ENCODE results near the gene ZNF431.
"Not testable (repeated sequence)": the region's sequence is repeated elsewhere in the genome, so short reads cannot be mapped to it uniquely, and the experiment has no call there.

ZNF431 gene

GRCh38 chr19:21148681-21149080, 6.8 kb downstream of the ZNF431 start:
- DNase-seq = no peak

DNA sequence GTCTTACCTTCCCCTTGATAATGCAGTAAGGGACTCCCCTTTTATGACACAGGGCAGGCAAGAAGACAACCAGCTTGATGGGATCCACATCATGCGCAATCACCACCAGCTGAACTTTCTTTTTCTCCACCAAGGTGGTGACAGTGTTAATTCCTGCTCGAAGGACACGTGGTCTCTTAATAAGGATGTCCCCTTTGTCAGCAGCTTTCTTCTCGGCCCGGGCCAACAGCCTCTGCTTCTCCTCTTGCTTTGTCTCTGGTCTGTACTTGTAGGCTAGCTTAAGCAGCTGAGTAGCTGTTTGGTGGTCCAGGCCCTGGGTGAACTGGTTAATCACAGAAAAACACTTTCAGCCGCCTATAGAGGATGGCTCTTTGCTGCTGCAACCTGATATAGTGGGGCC, 8.0 kb downstream of the ZNF431 start:
- DNase-seq = no peak

GRCh38 chr19:21151460-21151859, 9.6 kb downstream of the ZNF431 start:
- no peak for DNase-seq

DNA sequence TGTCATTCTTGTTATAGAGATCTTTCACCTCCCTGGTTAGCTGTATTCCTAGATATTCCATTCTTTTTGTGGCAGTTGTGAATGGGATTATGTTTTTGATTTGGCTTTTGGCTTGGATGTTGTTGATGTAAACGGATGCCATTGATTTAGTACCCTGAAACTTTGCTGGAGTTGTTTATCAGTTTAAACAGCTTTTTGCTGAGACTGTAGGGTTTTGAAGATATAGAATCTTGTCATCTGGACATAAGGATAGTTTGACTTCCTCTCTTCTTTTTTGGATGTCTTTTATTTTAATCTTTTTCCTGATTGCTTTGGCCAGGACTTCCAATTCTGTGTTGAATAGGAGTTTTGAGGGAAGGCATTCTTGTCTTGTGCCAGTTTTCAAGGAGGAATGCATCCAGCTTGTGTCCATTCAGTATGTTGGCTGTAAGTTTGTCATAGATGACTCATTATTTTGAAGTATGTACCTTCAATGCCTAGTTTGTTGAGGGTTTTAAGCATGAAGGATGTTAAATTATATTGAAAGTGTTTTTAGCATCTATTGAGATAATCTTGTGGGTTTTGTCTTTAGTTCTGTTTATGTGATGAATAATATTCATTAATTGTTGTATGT, 16.8 kb downstream of the ZNF431 start:
- no peak for DNase-seq

DNA sequence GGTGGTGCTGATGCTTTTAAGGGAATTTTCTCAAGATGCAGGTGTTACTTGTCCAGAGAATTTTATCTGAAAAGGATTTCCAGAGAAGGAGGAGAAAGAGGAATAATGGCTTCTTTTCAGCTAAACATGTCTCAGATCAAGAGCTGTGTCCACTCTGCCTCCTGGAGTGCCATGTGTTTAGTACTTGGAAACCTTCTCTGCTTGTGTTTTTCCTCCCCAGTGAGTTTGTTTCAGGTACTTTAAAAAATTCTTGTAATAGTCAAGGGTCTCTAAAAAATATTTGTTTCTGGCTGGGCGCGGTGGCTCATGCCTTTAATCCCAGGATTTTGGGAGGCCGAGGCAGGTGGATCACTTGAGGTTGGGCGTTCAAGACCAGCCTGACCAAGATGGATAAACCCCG, 22.7 kb downstream of the ZNF431 start:
- no peak for DNase-seq

DNA sequence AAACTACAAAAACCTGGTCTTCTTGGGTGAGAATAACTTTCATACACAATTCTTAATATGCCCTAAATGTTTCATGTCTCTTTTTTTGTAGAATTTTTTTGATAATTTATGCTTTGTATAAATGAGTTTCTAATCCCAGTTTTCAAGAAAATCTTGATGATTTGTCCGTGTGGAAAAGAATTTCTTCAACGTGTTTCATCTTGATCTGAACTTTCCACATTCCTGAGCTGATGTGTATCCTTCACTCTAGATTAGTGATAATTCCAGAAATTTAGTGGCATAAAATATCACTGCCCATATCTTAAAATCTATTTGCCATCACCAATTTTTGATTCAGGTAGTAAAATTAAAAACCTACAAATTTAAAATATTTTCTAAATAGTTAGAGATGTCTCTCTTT, 24.6 kb downstream of the ZNF431 start:
- no peak for DNase-seq

GRCh38 chr19:21197590-21198295, 55.9 kb downstream of the ZNF431 start:
- DNase-seq = peak; percentile 38 to 53

GRCh38 chr19:21202865-21203494, 61.1 kb downstream of the ZNF431 start:
- DNase-seq = peak; percentile 74 to 81

DNA sequence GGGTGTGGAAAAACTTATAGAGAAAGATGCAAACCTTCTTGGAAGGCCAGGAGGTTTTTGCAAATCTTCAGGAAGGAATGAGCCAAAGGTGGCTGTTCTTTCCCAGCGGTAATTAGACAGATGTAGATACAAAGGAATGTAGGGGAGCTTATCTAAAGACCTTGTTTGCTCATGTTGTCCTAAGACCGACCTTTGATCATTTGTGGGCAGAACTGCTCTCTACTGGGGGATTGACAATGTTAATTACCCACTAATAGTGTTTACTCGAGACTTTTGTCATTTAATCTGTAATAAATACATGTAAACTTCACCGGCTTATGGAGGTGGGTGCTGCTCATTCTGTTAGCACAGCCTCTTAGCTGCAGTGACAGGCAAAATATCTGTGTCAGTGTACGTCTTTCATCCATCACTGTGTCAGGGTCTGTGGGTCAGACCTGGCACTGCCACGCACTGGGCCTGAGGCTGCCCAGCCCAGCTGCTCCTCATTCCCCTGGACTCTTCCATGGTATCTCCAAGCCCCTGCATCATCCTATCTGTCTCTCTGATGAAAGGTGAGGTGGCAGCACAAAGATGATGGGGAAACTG, 68.3 kb downstream of the ZNF431 start:
- no peak for DNase-seq

DNA sequence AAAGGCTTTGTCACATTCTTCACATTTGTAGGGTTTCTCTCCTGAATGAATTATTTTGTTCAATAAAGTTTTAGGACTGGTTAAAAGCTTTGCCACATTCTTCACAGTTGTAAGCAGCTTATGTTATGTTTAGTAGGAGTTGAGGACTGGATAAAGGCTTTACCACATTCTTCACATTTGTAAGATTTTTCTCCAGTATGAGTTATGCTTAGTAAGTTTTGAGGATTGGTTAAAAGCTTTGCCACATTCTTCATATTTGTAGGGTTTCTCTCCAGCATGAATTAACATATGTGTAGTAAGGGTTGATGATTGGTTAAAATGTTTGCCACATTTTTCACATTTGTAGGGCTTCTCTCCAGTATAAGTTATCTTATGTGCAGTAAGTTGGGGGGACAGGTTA, 79.9 kb downstream of the ZNF431 start:
- no peak for DNase-seq

GRCh38 chr19:21229938-21230337, 88.1 kb downstream of the ZNF431 start:
- not testable (repeated sequence) for DNase-seq

- DNase-seq = no peak
Measured at GRCh38 chr19:21233691-21234090, 91.9 kb downstream of the ZNF431 start.

- not testable (repeated sequence) for DNase-seq
Measured at GRCh38 chr19:21236751-21237150, 94.9 kb downstream of the ZNF431 start.

GRCh38 chr19:21238670-21239069, 96.8 kb downstream of the ZNF431 start:
- no peak for DNase-seq

All from AML-193 (cell line).